ENCODE results near the gene SLC2A13.

DNA sequence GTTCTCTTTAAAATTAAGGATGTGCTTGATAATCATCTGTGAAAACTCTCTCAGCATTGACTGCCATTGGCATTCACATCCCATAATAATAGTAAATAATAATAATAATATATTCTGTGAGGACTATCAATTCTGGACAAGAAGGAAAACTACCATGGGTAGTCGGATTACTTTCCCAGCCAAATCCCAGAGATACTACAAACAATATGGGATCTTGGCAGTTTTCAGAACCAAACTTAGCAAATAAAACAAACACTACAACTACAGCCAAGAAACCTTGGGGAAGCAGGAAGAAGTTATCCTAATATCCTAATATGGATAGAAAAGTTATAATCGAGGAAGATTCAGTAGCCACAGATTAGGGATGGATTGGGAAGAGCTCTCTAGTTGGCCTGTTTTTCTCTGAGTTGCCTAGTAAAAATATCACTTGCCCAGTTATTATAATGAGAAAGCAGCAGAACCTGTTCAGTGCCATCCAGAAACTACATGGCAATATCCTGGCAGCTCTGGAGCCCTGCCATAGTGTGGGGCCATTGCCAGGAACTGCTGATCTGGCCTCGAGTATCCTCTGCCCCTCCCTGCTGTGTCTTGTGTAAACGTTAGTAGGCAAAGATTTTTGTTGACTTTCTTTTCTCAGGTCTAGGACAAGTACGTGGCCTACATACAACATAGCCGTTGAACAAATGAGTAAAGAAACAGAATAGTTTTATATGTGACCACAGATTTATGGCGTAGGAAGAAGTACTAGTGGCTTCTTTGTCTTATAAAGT is 193.5 kb downstream of the SLC2A13 start:
- no peak for TF ChIP-seq EP300 (IDR thresholded peaks at IDR 0.05; ENCODE audit: borderline replicate concordance)
- TF ChIP-seq, protein P1, sequence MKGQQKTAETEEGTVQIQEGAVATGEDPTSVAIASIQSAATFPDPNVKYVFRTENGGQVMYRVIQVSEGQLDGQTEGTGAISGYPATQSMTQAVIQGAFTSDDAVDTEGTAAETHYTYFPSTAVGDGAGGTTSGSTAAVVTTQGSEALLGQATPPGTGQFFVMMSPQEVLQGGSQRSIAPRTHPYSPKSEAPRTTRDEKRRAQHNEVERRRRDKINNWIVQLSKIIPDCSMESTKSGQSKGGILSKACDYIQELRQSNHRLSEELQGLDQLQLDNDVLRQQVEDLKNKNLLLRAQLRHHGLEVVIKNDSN (IDR thresholded peaks at IDR 0.05): no peak
- TF ChIP-seq TEAD4 (IDR thresholded peaks at IDR 0.05): no peak
- TF ChIP-seq CEBPB (IDR thresholded peaks at IDR 0.05): no peak
- no peak for TF ChIP-seq TCF12 (IDR thresholded peaks at IDR 0.05; ENCODE audit: low read depth)
- no peak for TF ChIP-seq YY1 (IDR thresholded peaks at IDR 0.05; ENCODE audit: low read depth)
- no peak for TF ChIP-seq RAD21 (IDR thresholded peaks at IDR 0.05; ENCODE audit: low read depth)
